Testis (tissue), 3 donors: Measurements from ENCODE around the gene VBP1. TPM values are rescaled to one million over a fixed set of nuclear protein-coding genes. Genes with fewer than 3 reads are reported as not detected.
"Not testable (repeated sequence)": the region's sequence is repeated elsewhere in the genome, so short reads cannot be mapped to it uniquely, and the experiment has no call there.

ENCODE experiments used
- DNase-seq: peaks from one replicate; pipeline ENCODE4 v3.0.0-alpha.2; 2019
- H3K27ac ChIP-seq, 2 donors: fragments of 200-600 bp; sonication (generic); one replicate each; pipeline ENCODE4 v1.5.1; 2019
- H3K27me3 ChIP-seq: fragments of 200-600 bp; sonication (generic); one replicate; pipeline ENCODE4 v1.5.1; 2019
- H3K36me3 ChIP-seq: fragments of 200-600 bp; sonication (generic); one replicate; pipeline ENCODE4 v1.5.1; 2017; ENCODE audit warnings: low read depth; ENCODE audit errors: missing control alignments
- H3K4me1 ChIP-seq: fragments of 200-600 bp; sonication (generic); one replicate; pipeline ENCODE4 v1.5.1; 2019
- H3K4me3 ChIP-seq, 2 donors: fragments of 200-600 bp; sonication (generic); one replicate each; pipeline ENCODE4 v1.5.1; 2017 to 2019
- H3K9me3 ChIP-seq: fragments of 200-600 bp; sonication (generic); one replicate; pipeline ENCODE4 v1.5.1; 2017
- CTCF ChIP-seq, 3 experiments: fragments of 450-650 bp in 2 of 3; fragments of 200-600 bp in 1 of 3; sonication (generic) in 1 of 3; IDR thresholded peaks; one replicate each; pipeline ENCODE4 v1.5.1; 2016 to 2019; ENCODE audit warnings: antibody characterized with exemption in 3 of 3, mild to moderate bottlenecking in 2 of 3, moderate library complexity in 1 of 3
- POLR2A ChIP-seq: fragments of 450-650 bp; IDR thresholded peaks from one replicate; pipeline ENCODE4 v1.6.1; 2017; ENCODE audit warnings: antibody characterized with exemption, mild to moderate bottlenecking, moderate library complexity
- WGBS, 2 donors: methylation state at CpG; one replicate each; pipeline ENCODE4 v1.1.5; 2018; 5-methylcytosine and 5-hydroxymethylcytosine counted together
- intact Hi-C: fragments of 100-400 bp; cut with DNase I; formaldehyde crosslinking; loops from one replicate; pipeline ENCODE4 v1.15.1; 2023; ENCODE audit warnings: low total_unique reads
- polyA plus RNA-seq: library from polyadenylated mRNA; stranded (reverse); fragments of 350-450 nt; fragmentation: Illumina TruSeq; extraction: RNeasy Lipid Tissue Mini Kit (QIAGEN cat#74804); gene quantifications from one replicate; pipeline ENCODE4 v1.2.3, GENCODE V29; 2014; ENCODE audit warnings: low read depth, low replicate concordance; ENCODE audit not compliant: insufficient read depth
- total RNA-seq, 2 donors: library from RNA; depleted of rRNA; stranded (reverse); fragments of >200 nt; gene quantifications; one replicate each; pipeline ENCODE4 v1.2.3, GENCODE V29; 2016

The VBP1 gene
- total and polyA plus RNA-seq, 3 donors from 2014 or later = 14.8 to 26.5 (median 20.9) TPM

- no peaks in the 10 kb centered on the region for H3K9me3 ChIP-seq
- 98% methylated on average over 4 of the region's 4 CpGs; no CpG with 5 or more reads in 1 of the 2 donors for WGBS, 2 donors
- H3K27me3 ChIP-seq = no peaks in the 10 kb centered on the region
- intact Hi-C loops = no loop called here
- no peaks in the 10 kb centered on the region for H3K36me3 ChIP-seq
- peaks cover 3% of the 10 kb centered on the region for H3K4me1 ChIP-seq
- H3K4me3 ChIP-seq = no peak overlapping the region
- no peak overlapping the region for H3K27ac ChIP-seq
- no peak for TF ChIP-seq POLR2A
- no peak for TF ChIP-seq CTCF (IDR thresholded peaks at IDR 0.05)
- DNase-seq = no peak
Observed at GRCh38 chrX:155221351-155221750, 5.1 kb downstream of the VBP1 start.

- H3K9me3 ChIP-seq, H3K27ac ChIP-seq, H3K36me3 ChIP-seq, H3K27me3 ChIP-seq, intact Hi-C loops, H3K4me1 ChIP-seq, H3K4me3 ChIP-seq, DNase-seq: not testable (repeated sequence)
- WGBS, 2 donors = 98 to 100% methylated on average over 5 to 8 of the region's 30 CpGs
Observed at GRCh38 chrX:155223746-155224145, 7.5 kb downstream of the VBP1 start.

- DNase-seq = no peak
- H3K4me3 ChIP-seq = no peak overlapping the region
- intact Hi-C loops = no loop called here
- WGBS, 2 donors = 89 to 95% methylated on average over 3 of the region's 3 CpGs
- H3K9me3 ChIP-seq = no peaks in the 10 kb centered on the region
- H3K27me3 ChIP-seq = no peaks in the 10 kb centered on the region
- no peak overlapping the region for H3K27ac ChIP-seq
- TF ChIP-seq CTCF (IDR thresholded peaks at IDR 0.05) (no peak), POLR2A (no peak)
- no peaks in the 10 kb centered on the region for H3K36me3 ChIP-seq
- no peaks in the 10 kb centered on the region for H3K4me1 ChIP-seq
Observed at GRCh38 chrX:155225774-155226173, 9.5 kb downstream of the VBP1 start.

- Histone ChIP-seq H3K36me3 (no peaks in the 10 kb centered on the region), H3K27ac (no peak overlapping the region), H3K27me3 (no peaks in the 10 kb centered on the region), H3K9me3 (no peaks in the 10 kb centered on the region), H3K4me3 (no peak overlapping the region), H3K4me1 (no peaks in the 10 kb centered on the region)
- intact Hi-C loops = no loop called here
- no peak for DNase-seq
- TF ChIP-seq CTCF (IDR thresholded peaks at IDR 0.05) (no peak), POLR2A (no peak)
Observed at GRCh38 chrX:155231163-155231562, 14.9 kb downstream of the VBP1 start.

- Histone ChIP-seq H3K27me3 (no peaks in the 10 kb centered on the region), H3K4me1 (no peaks in the 10 kb centered on the region), H3K36me3 (no peaks in the 10 kb centered on the region), H3K27ac (no peak overlapping the region), H3K9me3 (no peaks in the 10 kb centered on the region), H3K4me3 (no peak overlapping the region)
- TF ChIP-seq POLR2A (no peak), CTCF (IDR thresholded peaks at IDR 0.05) (no peak)
- intact Hi-C loops = no loop called here
- DNase-seq = no peak
Observed at GRCh38 chrX:155235891-155236290, 19.6 kb downstream of the VBP1 start.
